CD14-positive monocyte (primary cell): Measurements from ENCODE around the gene PTPN13. TPM values are rescaled to one million over a fixed set of nuclear protein-coding genes. Genes with fewer than 3 reads are reported as not detected.

ENCODE experiments used
- DNase-seq, 3 donors: peaks; one replicate each; pipeline ENCODE4 v3.0.0-alpha.2; 2011 to 2022
- H2AFZ ChIP-seq: 2 replicates; pipeline ENCODE4 v1.6.0; 2012; ENCODE audit warnings: mild to moderate bottlenecking, low read depth, low read length, inconsistent platforms; ENCODE audit not compliant: insufficient read depth, poor library complexity, severe bottlenecking
- H3K27ac ChIP-seq, 2 donors: 1 replicate in 1 of 2; 2 replicates in 1 of 2; pipeline ENCODE4 v1.5.1; 2012 to 2013; ENCODE audit warnings: low read length in 2 of 2, control low read depth in 1 of 2, inconsistent platforms in 1 of 2, low read depth in 1 of 2, mild to moderate bottlenecking in 1 of 2
- H3K27me3 ChIP-seq, 2 donors: one replicate each; pipeline versions ENCODE4 v1.6.0 to v1.6.1; 2011 to 2013; ENCODE audit warnings: low read length in 2 of 2; ENCODE audit not compliant: control insufficient read depth in 2 of 2, insufficient read depth in 2 of 2
- H3K36me3 ChIP-seq, 2 donors: replicated peaks in 1 of 2; 1 replicate in 1 of 2; 2 replicates in 1 of 2; pipeline versions ENCODE4 v1.5.1 to v1.6.1; 2012 to 2013; ENCODE audit warnings: low read length in 2 of 2, control low read depth in 1 of 2, inconsistent platforms in 1 of 2, mild to moderate bottlenecking in 1 of 2; ENCODE audit not compliant: insufficient read depth in 2 of 2, control insufficient read depth in 1 of 2
- H3K4me1 ChIP-seq, 2 donors: 1 replicate in 1 of 2; 2 replicates in 1 of 2; pipeline versions ENCODE4 v1.5.1 to v1.6.1; 2012 to 2013; ENCODE audit warnings: low read length in 2 of 2, control low read depth in 1 of 2, inconsistent platforms in 1 of 2, mild to moderate bottlenecking in 1 of 2, moderate library complexity in 1 of 2; ENCODE audit not compliant: insufficient read depth in 2 of 2, control insufficient read depth in 1 of 2
- H3K4me2 ChIP-seq: replicated peaks from 2 replicates; pipeline ENCODE3; 2012; ENCODE audit warnings: low read length, moderate library complexity, mild to moderate bottlenecking; ENCODE audit not compliant: poor library complexity, severe bottlenecking; ENCODE audit errors: extremely low read depth
- H3K4me3 ChIP-seq, 3 experiments: fragments of 200-600 bp in 1 of 3; sonication (generic) in 1 of 3; replicated peaks in 1 of 3; 1 replicate in 2 of 3; 2 replicates in 1 of 3; pipeline ENCODE4 v1.5.1; 2011 to 2013; ENCODE audit warnings: low read length in 3 of 3, mild to moderate bottlenecking in 3 of 3, control low read depth in 2 of 3, low read depth in 2 of 3, inconsistent platforms in 1 of 3, moderate library complexity in 1 of 3
- H3K79me2 ChIP-seq: 2 replicates; pipeline ENCODE4 v1.6.0; 2012; ENCODE audit warnings: mild to moderate bottlenecking, control low read depth, inconsistent platforms, low read length, moderate library complexity; ENCODE audit not compliant: insufficient read depth
- H3K9ac ChIP-seq: 2 replicates; pipeline ENCODE4 v1.6.0; 2017; ENCODE audit warnings: low read length, mild to moderate bottlenecking; ENCODE audit not compliant: insufficient read depth, poor library complexity, severe bottlenecking
- H3K9me3 ChIP-seq, 2 donors: replicated peaks in 1 of 2; 1 replicate in 1 of 2; 2 replicates in 1 of 2; pipeline versions ENCODE4 v1.5.1 to v1.6.1; 2012 to 2013; ENCODE audit warnings: low read length in 2 of 2, control low read depth in 1 of 2; ENCODE audit not compliant: control insufficient read depth in 1 of 2, insufficient read depth in 1 of 2
- H4K20me1 ChIP-seq: 2 replicates; pipeline ENCODE4 v1.6.0; 2012; ENCODE audit warnings: mild to moderate bottlenecking, low read length, control low read depth, moderate library complexity; ENCODE audit not compliant: insufficient read depth
- H3K27ac Mint-ChIP-seq, 7 donors: one replicate each; pipeline ENCODE4 v1.8.0; 2020; ENCODE audit warnings: mild to moderate bottlenecking in 7 of 7, mixed read lengths in 7 of 7, moderate library complexity in 6 of 7, inconsistent platforms in 2 of 7
- H3K27me3 Mint-ChIP-seq, 3 donors: one replicate each; pipeline ENCODE4 v1.8.0; 2021 to 2022; ENCODE audit warnings: low read depth in 3 of 3, mild to moderate bottlenecking in 3 of 3, mixed read lengths in 3 of 3, moderate library complexity in 3 of 3, inconsistent platforms in 1 of 3
- H3K36me3 Mint-ChIP-seq, 2 donors: one replicate each; pipeline ENCODE4 v1.8.0; 2020; ENCODE audit warnings: mixed read lengths in 2 of 2, inconsistent platforms in 1 of 2, mild to moderate bottlenecking in 1 of 2
- H3K4me1 Mint-ChIP-seq: one replicate; pipeline ENCODE4 v1.8.0; 2020; ENCODE audit warnings: mild to moderate bottlenecking, mixed read lengths
- H3K4me3 Mint-ChIP-seq, 2 donors: one replicate each; pipeline ENCODE4 v1.8.0; 2020; ENCODE audit warnings: mild to moderate bottlenecking in 2 of 2, mixed read lengths in 2 of 2, moderate library complexity in 1 of 2
- H3K9me3 Mint-ChIP-seq, 7 donors: one replicate each; pipeline ENCODE4 v1.8.0; 2020 to 2022; ENCODE audit warnings: mixed read lengths in 7 of 7, mild to moderate bottlenecking in 6 of 7, moderate library complexity in 6 of 7, inconsistent platforms in 2 of 7
- WGBS: methylation state at CpG from one replicate; pipeline ENCODE4 v1.1.5; 2013; ENCODE audit warnings: missing lambda C conversion rate; ENCODE audit not compliant: insufficient coverage; 5-methylcytosine and 5-hydroxymethylcytosine counted together
- intact Hi-C, 2 donors: fragments of 100-400 bp; cut with micrococcal nuclease; formaldehyde crosslinking; loops; one replicate each; pipeline versions ENCODE4 v1.15.0 to v1.15.1; 2023
- polyA plus RNA-seq, 3 donors: library from polyadenylated mRNA; depleted of rRNA in 1 of 3; unstranded in 2 of 3; stranded (reverse) in 1 of 3; fragments of 300-500 nt in 2 of 3; fragments of >200 nt in 1 of 3; fragmentation: Illumina TruSeq in 2 of 3; gene quantifications; 1 replicate in 2 of 3; 2 replicates in 1 of 3; pipeline ENCODE4 v1.2.3, GENCODE V29; 2012 to 2021
- TF ChIP-seq, protein P1 (sequence below): fragments of 200-600 bp; IDR thresholded peaks from one replicate; pipeline ENCODE4 v1.8.0; 2022; ENCODE audit warnings: antibody characterized with exemption, mild to moderate bottlenecking

PTPN13 gene
- polyA plus RNA-seq, 3 donors = 0.04 to 1.0 (median 0.35) TPM

DNA sequence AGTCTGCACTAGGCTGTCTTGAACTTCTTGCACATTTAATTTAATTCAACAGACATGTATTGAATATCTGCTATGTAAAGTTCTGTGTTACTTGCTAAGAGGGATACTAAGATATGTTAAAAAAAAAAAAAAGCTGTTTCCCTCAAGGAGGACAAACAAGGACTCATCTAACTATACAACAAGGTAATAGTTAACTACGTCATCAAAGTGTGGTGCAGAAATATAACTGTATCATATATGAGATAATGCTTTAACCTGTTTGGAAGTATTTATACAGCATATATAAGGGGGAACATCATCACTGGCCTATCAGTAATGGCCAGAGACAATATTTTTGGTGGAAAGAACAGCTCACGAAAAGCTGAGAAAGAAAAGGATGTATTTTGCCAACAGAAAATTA lies 89.9 kb downstream of the PTPN13 start:
- WGBS = no CpG with 5 or more reads among the region's 2 CpGs
- no peaks in the 10 kb centered on the region for H3K36me3 Mint-ChIP-seq
- TF ChIP-seq, protein P1, sequence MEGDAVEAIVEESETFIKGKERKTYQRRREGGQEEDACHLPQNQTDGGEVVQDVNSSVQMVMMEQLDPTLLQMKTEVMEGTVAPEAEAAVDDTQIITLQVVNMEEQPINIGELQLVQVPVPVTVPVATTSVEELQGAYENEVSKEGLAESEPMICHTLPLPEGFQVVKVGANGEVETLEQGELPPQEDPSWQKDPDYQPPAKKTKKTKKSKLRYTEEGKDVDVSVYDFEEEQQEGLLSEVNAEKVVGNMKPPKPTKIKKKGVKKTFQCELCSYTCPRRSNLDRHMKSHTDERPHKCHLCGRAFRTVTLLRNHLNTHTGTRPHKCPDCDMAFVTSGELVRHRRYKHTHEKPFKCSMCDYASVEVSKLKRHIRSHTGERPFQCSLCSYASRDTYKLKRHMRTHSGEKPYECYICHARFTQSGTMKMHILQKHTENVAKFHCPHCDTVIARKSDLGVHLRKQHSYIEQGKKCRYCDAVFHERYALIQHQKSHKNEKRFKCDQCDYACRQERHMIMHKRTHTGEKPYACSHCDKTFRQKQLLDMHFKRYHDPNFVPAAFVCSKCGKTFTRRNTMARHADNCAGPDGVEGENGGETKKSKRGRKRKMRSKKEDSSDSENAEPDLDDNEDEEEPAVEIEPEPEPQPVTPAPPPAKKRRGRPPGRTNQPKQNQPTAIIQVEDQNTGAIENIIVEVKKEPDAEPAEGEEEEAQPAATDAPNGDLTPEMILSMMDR = no peak
- Histone ChIP-seq H3K79me2 (no peaks in the 10 kb centered on the region), H4K20me1 (no peaks in the 10 kb centered on the region), H3K4me1 (no peaks in the 10 kb centered on the region), H2AFZ (no peak overlapping the region), H3K27me3 (no peaks in the 10 kb centered on the region), H3K9me3 (no peaks in the 10 kb centered on the region), H3K27ac (no peak overlapping the region), H3K4me3 (no peak overlapping the region), H3K9ac (no peak overlapping the region), H3K4me2 (no peak overlapping the region), H3K36me3 (no peaks in the 10 kb centered on the region)
- DNase-seq = no peak
- H3K27me3 Mint-ChIP-seq = peaks cover 0 to 2% (median 0%) of the 10 kb centered on the region in 3 donors
- no peak overlapping the region for H3K4me3 Mint-ChIP-seq
- no peaks in the 10 kb centered on the region for H3K4me1 Mint-ChIP-seq
- no peaks in the 10 kb centered on the region for H3K9me3 Mint-ChIP-seq
- intact Hi-C loops = no loop called here
- H3K27ac Mint-ChIP-seq = no peak overlapping the region

DNA sequence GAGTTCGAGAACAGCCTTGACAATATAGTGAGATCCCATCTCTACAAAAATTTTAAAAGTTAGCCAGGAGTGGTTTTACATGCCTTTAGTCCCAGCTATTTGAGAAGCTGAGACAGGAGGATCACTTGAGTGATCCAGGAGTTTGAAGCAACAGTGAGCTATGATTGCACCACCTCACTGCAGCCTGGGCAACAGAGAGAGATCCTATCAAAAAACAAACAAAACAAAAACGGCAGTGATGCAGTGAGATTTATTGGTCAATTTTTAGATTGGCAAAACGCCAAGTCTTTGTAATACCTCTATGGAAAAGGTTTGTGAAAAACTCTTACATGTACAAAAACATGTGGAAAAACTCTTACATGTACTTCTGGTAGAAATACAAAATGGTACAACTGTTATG lies 91.3 kb downstream of the PTPN13 start:
- H3K4me3 ChIP-seq = no peak overlapping the region
- no peak overlapping the region for H3K27ac Mint-ChIP-seq
- no peaks in the 10 kb centered on the region for H3K27me3 Mint-ChIP-seq
- intact Hi-C loops = no loop called here
- no peaks in the 10 kb centered on the region for H3K36me3 Mint-ChIP-seq
- no peaks in the 10 kb centered on the region for H3K27me3 ChIP-seq
- no peak overlapping the region for H2AFZ ChIP-seq
- H3K79me2 ChIP-seq = no peaks in the 10 kb centered on the region
- TF ChIP-seq, protein P1 = no peak
- H3K4me2 ChIP-seq = no peak overlapping the region
- H4K20me1 ChIP-seq = no peaks in the 10 kb centered on the region
- no peak overlapping the region for H3K27ac ChIP-seq
- no peaks in the 10 kb centered on the region for H3K9me3 Mint-ChIP-seq
- H3K9me3 ChIP-seq = no peaks in the 10 kb centered on the region
- no peak overlapping the region for H3K4me3 Mint-ChIP-seq
- no peaks in the 10 kb centered on the region for H3K4me1 Mint-ChIP-seq
- no peak overlapping the region for H3K9ac ChIP-seq
- DNase-seq = no peak
- WGBS = no CpG with 5 or more reads among the region's 3 CpGs
- no peaks in the 10 kb centered on the region for H3K36me3 ChIP-seq
- no peaks in the 10 kb centered on the region for H3K4me1 ChIP-seq
